HepG2 (cell line): ENCODE measurements around the gene USP5. TPM values are rescaled to one million over a fixed set of nuclear protein-coding genes. Genes with fewer than 3 reads are reported as not detected.
A peak's percentile ranks its signal among the peaks of the same experiment; 100 is the strongest.

ENCODE experiments used
- CBFB ChIP-seq: sonication (generic); formaldehyde crosslinking; IDR thresholded peaks from 2 replicates; pipeline ENCODE4 v1.4.0; 2020; ENCODE audit warnings: missing genetic modification reagents
- FOXM1 ChIP-seq: sonication (generic); formaldehyde crosslinking; IDR thresholded peaks from 2 replicates; pipeline ENCODE4 v1.5.0; 2020; ENCODE audit warnings: missing genetic modification reagents
- GPBP1L1 ChIP-seq: sonication (generic); formaldehyde crosslinking; IDR thresholded peaks from 2 replicates; pipeline ENCODE4 v1.5.0; 2020; ENCODE audit warnings: mild to moderate bottlenecking, missing genetic modification reagents
- HNRNPUL1 ChIP-seq: fragments of 200-400 bp; formaldehyde crosslinking; IDR thresholded peaks from 2 replicates; pipeline ENCODE4 v1.6.1; 2017; ENCODE audit warnings: low read depth, mild to moderate bottlenecking, low read length, moderate library complexity
- KAT8 ChIP-seq: IDR thresholded peaks from 2 replicates; pipeline ENCODE4 v1.6.1; 2016; ENCODE audit warnings: missing genetic modification reagents, missing compliant biosample characterization
- SPEN ChIP-seq: sonication (generic); formaldehyde crosslinking; IDR thresholded peaks from 2 replicates; pipeline ENCODE4 v1.5.1; 2020; ENCODE audit warnings: low read depth, mild to moderate bottlenecking, missing genetic modification reagents
- TBX3 ChIP-seq: fragments of 450-650 bp; IDR thresholded peaks from 2 replicates; pipeline ENCODE4 v1.6.1; 2017; ENCODE audit warnings: antibody characterized with exemption, mild to moderate bottlenecking, inconsistent platforms, borderline replicate concordance
- ZBTB37 ChIP-seq: sonication (generic); formaldehyde crosslinking; IDR thresholded peaks from 2 replicates; pipeline ENCODE4 v1.4.0; 2020; ENCODE audit warnings: mild to moderate bottlenecking, missing genetic modification reagents
- ZNF142 ChIP-seq: sonication (generic); formaldehyde crosslinking; IDR thresholded peaks from 2 replicates; pipeline ENCODE4 v1.4.0; 2020; ENCODE audit warnings: missing genetic modification reagents
- ZNF687 ChIP-seq: sonication (generic); formaldehyde crosslinking; IDR thresholded peaks from 2 replicates; pipeline ENCODE4 v1.5.1; 2020; ENCODE audit warnings: mild to moderate bottlenecking, missing genetic modification reagents, moderate library complexity
- ZNF713 ChIP-seq: sonication (generic); formaldehyde crosslinking; IDR thresholded peaks from 2 replicates; pipeline ENCODE4 v1.4.0; 2020; ENCODE audit warnings: mild to moderate bottlenecking, missing genetic modification reagents
- ZNF720 ChIP-seq: sonication (generic); formaldehyde crosslinking; IDR thresholded peaks from 2 replicates; pipeline ENCODE4 v1.4.0; 2020; ENCODE audit warnings: missing genetic modification reagents
- ZSCAN30 ChIP-seq: sonication (generic); formaldehyde crosslinking; IDR thresholded peaks from 2 replicates; pipeline ENCODE4 v1.5.0; 2020; ENCODE audit warnings: mild to moderate bottlenecking, missing genetic modification reagents
- polyA plus RNA-seq, 8 experiments: library from polyadenylated mRNA; depleted of rRNA in 3 of 8; stranded (reverse) in 7 of 8; unstranded in 1 of 8; fragments of >200 nt; fragmentation: Illumina TruSeq in 4 of 8; extraction: Trizol in 4 of 8; gene quantifications; 2 replicates each; pipeline versions ENCODE4 v1.2.1 to v1.2.3, GENCODE V29; 2011 to 2016; ENCODE audit warnings: low read depth in 4 of 8, missing spikeins in 1 of 8, mixed read lengths in 1 of 8; ENCODE audit not compliant: insufficient read depth in 1 of 8
- total RNA-seq, 5 experiments: library from RNA; depleted of rRNA; stranded (reverse); fragments of >200 nt; fragmentation: Illumina TruSeq; extraction: Trizol; gene quantifications; 2 replicates each; pipeline ENCODE4 v1.2.3, GENCODE V29; 2016; ENCODE audit warnings: low read depth in 1 of 5
- TF ChIP-seq, protein P1 (sequence below): IDR thresholded peaks from 2 replicates; pipeline ENCODE4 v1.6.1; 2016

The USP5 gene
- total and polyA plus RNA-seq, 2 of the 13 experiments (the other 11 are each of a cell fraction or from before 2014, with no cell fraction given) = 39.6 to 56.0 TPM

DNA sequence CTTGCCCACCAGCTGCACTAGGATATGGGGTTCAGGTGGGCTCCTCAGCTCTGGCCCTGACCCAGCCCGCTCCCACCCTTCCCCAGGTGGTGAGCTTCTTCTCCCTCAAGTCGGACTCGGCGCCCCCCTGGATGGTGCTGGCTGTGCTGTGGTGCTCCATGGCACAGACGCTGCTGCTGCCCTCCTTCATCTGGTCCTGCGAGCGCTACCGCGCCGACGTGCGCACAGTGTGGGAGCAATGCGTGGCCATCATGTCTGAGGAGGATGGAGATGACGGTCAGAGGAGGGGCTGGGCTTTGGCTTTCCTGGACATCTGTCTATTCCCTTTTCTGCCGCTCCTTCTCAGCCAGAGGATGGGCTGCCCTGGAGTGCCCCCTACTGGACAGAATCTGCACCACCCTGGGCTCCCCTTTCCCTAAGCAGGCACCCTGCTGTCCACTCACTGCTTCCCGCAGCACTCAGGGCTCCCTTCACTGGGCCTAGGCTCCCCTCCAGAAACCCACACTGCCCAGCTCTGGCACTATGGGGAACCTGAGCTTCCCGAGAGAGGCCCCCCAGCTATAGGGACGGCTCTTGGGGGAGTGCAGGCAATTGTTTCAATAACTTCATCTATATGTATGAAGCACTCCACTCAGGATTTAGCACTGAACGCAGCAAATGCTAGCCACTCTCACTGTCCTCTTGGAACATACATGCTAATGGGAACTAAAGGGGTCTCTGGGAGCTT, 26.4 kb upstream of the USP5 start (continued):
- TF ChIP-seq ZNF687 (CRISPR knock-in tag) (peak; percentile 60), ZNF713 (0 out of 2 replicates have a peak, but pooled peaks have one; percentile 44), ZNF720 (CRISPR knock-in tag) (no peak), ZNF142 (CRISPR knock-in tag) (no peak), ZSCAN30 (CRISPR knock-in tag) (no peak), CBFB (CRISPR knock-in tag) (no peak), GPBP1L1 (CRISPR knock-in tag) (no peak), KAT8 (CRISPR knock-in tag) (0 out of 2 replicates have a peak, but pooled peaks have one; percentile 28), HNRNPUL1 (no peak), TBX3 (no peak), SPEN (CRISPR knock-in tag) (no peak), ZBTB37 (CRISPR knock-in tag) (no peak), FOXM1 (CRISPR knock-in tag) (no peak)
- TF ChIP-seq, protein P1, sequence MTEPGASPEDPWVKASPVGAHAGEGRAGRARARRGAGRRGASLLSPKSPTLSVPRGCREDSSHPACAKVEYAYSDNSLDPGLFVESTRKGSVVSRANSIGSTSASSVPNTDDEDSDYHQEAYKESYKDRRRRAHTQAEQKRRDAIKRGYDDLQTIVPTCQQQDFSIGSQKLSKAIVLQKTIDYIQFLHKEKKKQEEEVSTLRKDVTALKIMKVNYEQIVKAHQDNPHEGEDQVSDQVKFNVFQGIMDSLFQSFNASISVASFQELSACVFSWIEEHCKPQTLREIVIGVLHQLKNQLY (CRISPR knock-in tag) = 0 out of 2 replicates have a peak, but pooled peaks have one; percentile 46
